GM23248 (cell line): ENCODE measurements around the gene SLC16A3.

Source experiments
- EZH2 ChIP-seq: fragments of 200-600 bp; sonication (generic); IDR thresholded peaks from 2 replicates; pipeline ENCODE4 v1.6.1; 2018; ENCODE audit warnings: antibody characterized with exemption, mild to moderate bottlenecking; ENCODE audit not compliant: insufficient read depth, poor library complexity, severe bottlenecking
- EZH2phosphoT487 ChIP-seq: fragments of 200-600 bp; sonication (generic); IDR thresholded peaks from 2 replicates; pipeline ENCODE4 v1.6.1; 2018; ENCODE audit warnings: antibody characterized with exemption, moderate library complexity, mild to moderate bottlenecking, low read depth; ENCODE audit not compliant: insufficient read depth

GRCh38 chr17:82287013-82287867, 58.4 kb downstream of the SLC16A3 start:
- TF ChIP-seq EZH2 (no peak), EZH2phosphoT487 (no peak)
